Left lung (tissue), 10 donors: Measurements from ENCODE around the gene NR2F6. TPM values are rescaled to one million over a fixed set of nuclear protein-coding genes. Genes with fewer than 3 reads are reported as not detected.

Experiments used
- ATAC-seq: fragments of 200-7000 bp; cut with Tn5 transposase; one replicate; pipeline ENCODE4 v1.9.1; 2020; ENCODE audit warnings: moderate library complexity
- DNase-seq, 4 donors: peaks; one replicate each; pipeline ENCODE4 v3.0.0-alpha.2; 2013 to 2020
- H3K27ac ChIP-seq, 2 donors: fragments of 200-600 bp; sonication (generic) in 1 of 2; one replicate each; pipeline versions ENCODE4 v1.5.0 to v1.8.0; 2020 to 2021
- H3K27me3 ChIP-seq, 2 donors: fragments of 200-600 bp; sonication (generic) in 1 of 2; one replicate each; pipeline versions ENCODE4 v1.5.0 to v1.8.0; 2020 to 2021
- H3K36me3 ChIP-seq, 2 donors: fragments of 200-600 bp; sonication (generic) in 1 of 2; one replicate each; pipeline versions ENCODE4 v1.5.0 to v1.8.0; 2020 to 2021
- H3K4me1 ChIP-seq, 2 donors: fragments of 200-600 bp; one replicate each; pipeline ENCODE4 v1.8.0; 2021
- H3K4me3 ChIP-seq, 2 donors: fragments of 200-600 bp; sonication (generic) in 1 of 2; one replicate each; pipeline versions ENCODE4 v1.5.0 to v1.8.0; 2020 to 2021; ENCODE audit warnings: mild to moderate bottlenecking in 1 of 2
- H3K9me3 ChIP-seq, 2 donors: fragments of 200-600 bp; sonication (generic) in 1 of 2; one replicate each; pipeline versions ENCODE4 v1.5.0 to v1.8.0; 2020 to 2021
- CTCF ChIP-seq, 2 donors: fragments of 200-600 bp; sonication (generic) in 1 of 2; IDR thresholded peaks; one replicate each; pipeline versions ENCODE4 v1.5.0 to v1.8.0; 2021; ENCODE audit warnings: antibody characterized with exemption in 2 of 2
- intact Hi-C, 2 donors: fragments of 100-400 bp; cut with DNase I; formaldehyde crosslinking; loops; one replicate each; pipeline versions ENCODE4 v1.11.2 to v1.14.2; 2022
- polyA plus RNA-seq, 6 donors: library from polyadenylated mRNA; unstranded; fragments of 120-200 nt; gene quantifications; one replicate each; pipeline ENCODE4 v1.2.1, GENCODE V29; 2013; ENCODE audit not compliant: insufficient read length in 6 of 6
- total RNA-seq, 2 donors: library from RNA; stranded (reverse); fragmentation: NEBNext Ultra II Directional; extraction: Animal tissue kit (Norgen Biotek cat#: 25700); gene quantifications; one replicate each; pipeline ENCODE4 v1.2.1, GENCODE V29; 2021
- donor health status: DM: no; HTN: yes; CAD: no.
- donor health status: DM: no; HTN: no; CAD: no.

NR2F6 gene
- total and polyA plus RNA-seq, 8 donors = 18.6 to 56.5 (median 30.7) TPM

- H3K27ac ChIP-seq = peak overlapping the region in 1 of 2 donors; percentile 77
- peaks cover 6 to 15% of the 10 kb centered on the region in 2 donors for H3K4me1 ChIP-seq
- intact Hi-C loops = no loop called here
- ATAC-seq (no peak), DNase-seq (no peak)
- H3K4me3 ChIP-seq = peak overlapping the region in 1 of 2 donors; percentile 83
- no peaks in the 10 kb centered on the region for H3K27me3 ChIP-seq
- peaks cover 0 to 31% of the 10 kb centered on the region in 2 donors for H3K36me3 ChIP-seq
- TF ChIP-seq CTCF (IDR thresholded peaks at IDR 0.05) = no peak
- H3K9me3 ChIP-seq = no peaks in the 10 kb centered on the region
Measured at GRCh38 chr19:17266589-17266974, 20.9 kb upstream of the NR2F6 start.

- TF ChIP-seq CTCF (IDR thresholded peaks at IDR 0.05) = no peak
- H3K27ac ChIP-seq = peak overlapping the region in 1 of 2 donors; percentile 77
- H3K4me1 ChIP-seq = peaks cover 6 to 16% of the 10 kb centered on the region in 2 donors
- H3K9me3 ChIP-seq = no peaks in the 10 kb centered on the region
- no peak for DNase-seq
- no peaks in the 10 kb centered on the region for H3K27me3 ChIP-seq
- ATAC-seq = no peak
- no peak overlapping the region for H3K4me3 ChIP-seq
- intact Hi-C loops = no loop called here
- peaks cover 0 to 25% of the 10 kb centered on the region in 2 donors for H3K36me3 ChIP-seq
Measured at GRCh38 chr19:17266026-17266425, 20.3 kb upstream of the NR2F6 start.

GRCh38 chr19:17264641-17264979, 18.9 kb upstream of the NR2F6 start, which contains the start of gene USHBP1:
Gene USHBP1, minus strand, starts transcription at chr19:17264745. Its CDS starts 446 bp downstream, at chr19:17264299.
- H3K36me3 ChIP-seq = peaks cover 0 to 13% of the 10 kb centered on the region in 2 donors
- ATAC-seq (no peak), DNase-seq (no peak)
- peak within 1 kb of the TSS; percentile 57 to 74 for H3K27ac ChIP-seq
- TF ChIP-seq CTCF (IDR thresholded peaks at IDR 0.05) = no peak
- no peaks in the 10 kb centered on the region for H3K27me3 ChIP-seq
- peaks cover 6 to 18% of the 10 kb centered on the region in 2 donors for H3K4me1 ChIP-seq
- H3K4me3 ChIP-seq = peak within 1 kb of the TSS in 1 of 2 donors; percentile 44
- H3K9me3 ChIP-seq = no peaks in the 10 kb centered on the region
- intact Hi-C loops = no loop called here

- H3K27ac ChIP-seq = peak overlapping the region; percentile 57 to 74
Measured at GRCh38 chr19:17263712-17264640, 18.3 kb upstream of the NR2F6 start.

More at GRCh38 chr19:17263712-17264640, 18.3 kb upstream of the NR2F6 start:
- TF ChIP-seq CTCF (IDR thresholded peaks at IDR 0.05) = no peak
- Histone ChIP-seq H3K27me3 (no peaks in the 10 kb centered on the region), H3K4me1 (peaks cover 6 to 17% of the 10 kb centered on the region in 2 donors), H3K4me3 (peak overlapping the region in 1 of 2 donors; percentile 44), H3K36me3 (peaks cover 0 to 13% of the 10 kb centered on the region in 2 donors), H3K9me3 (no peaks in the 10 kb centered on the region)
- intact Hi-C loops = no loop called here
- DNase-seq (no peak), ATAC-seq (no peak)
